Measurements from ENCODE around the gene GNAQ.
A peak's percentile ranks its signal among the peaks of the same experiment; 100 is the strongest.

Gene GNAQ

GRCh38 chr9:77982581-77983319, 48.9 kb downstream of the GNAQ start:
- no peak overlapping the region for H2BK12ac ChIP-seq (ENCODE audit: low read length in 2 of 2)
- WGBS = 90% methylated on average over 3 of the region's 7 CpGs

GRCh38 chr9:77981907-77982306, 49.7 kb downstream of the GNAQ start:
- no peak for DNase-seq
- Histone ChIP-seq H2BK120ac (ENCODE audit: low read depth, low read length) (no peak overlapping the region), H3K4ac (ENCODE audit: low read depth in 1 of 2, low read length in 2 of 2) (no peak overlapping the region), H3K14ac (ENCODE audit: low read length in 2 of 2) (no peak overlapping the region), H3K23ac (ENCODE audit: low read length in 2 of 2) (no peak overlapping the region), H3K4me3 (ENCODE audit: insufficient read depth in 1 of 2, low read depth in 1 of 2, low read length in 2 of 2) (no peak overlapping the region), H2AK5ac (ENCODE audit: low read length, severe bottlenecking) (no peak overlapping the region), H4K8ac (ENCODE audit: low read length) (no peak overlapping the region), H3K18ac (ENCODE audit: low read depth in 1 of 2, low read length in 2 of 2) (no peak overlapping the region), H3K27me3 (ENCODE audit: control insufficient read depth in 1 of 2, insufficient read depth in 1 of 2, low read length in 2 of 2) (no peaks in the 10 kb centered on the region), H2AFZ (ENCODE audit: low read depth, low read length) (no peak overlapping the region), H3K27ac (ENCODE audit: low read length, poor library complexity, severe bottlenecking) (no peak overlapping the region), H3K9me3 (ENCODE audit: control insufficient read depth, low read length) (no peaks in the 10 kb centered on the region), H3K4me1 (ENCODE audit: control insufficient read depth, insufficient read depth, low read depth, low read length) (peaks cover 5% of the 10 kb centered on the region), H4K91ac (ENCODE audit: low read length) (no peak overlapping the region), H3K36me3 (ENCODE audit: control insufficient read depth in 1 of 2, insufficient read depth in 2 of 2, low read depth in 1 of 2, low read length in 2 of 2) (no peaks in the 10 kb centered on the region), H3K9ac (ENCODE audit: low read length) (no peak overlapping the region), H3K79me1 (replicated peaks; ENCODE audit: low read length, poor library complexity, severe bottlenecking) (peaks cover 13% of the 10 kb centered on the region), H2BK5ac (ENCODE audit: low read depth, low read length, poor library complexity, severe bottlenecking) (no peak overlapping the region), H2BK12ac (ENCODE audit: low read length in 2 of 2) (no peak overlapping the region), H2BK15ac (ENCODE audit: low read depth, poor library complexity, severe bottlenecking) (no peak overlapping the region), H3K4me2 (ENCODE audit: low read length, poor library complexity, severe bottlenecking) (no peak overlapping the region)
- WGBS = no CpG with 5 or more reads among the region's 1 CpG

More at GRCh38 chr9:77982581-77983319, 48.9 kb downstream of the GNAQ start:
- no peak for DNase-seq
- no peak overlapping the region for H3K4me3 ChIP-seq (ENCODE audit: insufficient read depth in 1 of 2, low read depth in 1 of 2, low read length in 2 of 2)
- H2BK5ac ChIP-seq (ENCODE audit: low read depth, low read length, poor library complexity, severe bottlenecking) = no peak overlapping the region
- H3K4me1 ChIP-seq (ENCODE audit: control insufficient read depth, insufficient read depth, low read depth, low read length) = peaks cover 2% of the 10 kb centered on the region
- no peak overlapping the region for H2BK120ac ChIP-seq (ENCODE audit: low read depth, low read length)
- H2BK15ac ChIP-seq (ENCODE audit: low read depth, poor library complexity, severe bottlenecking) = no peak overlapping the region
- H3K4ac ChIP-seq (ENCODE audit: low read depth in 1 of 2, low read length in 2 of 2) = no peak overlapping the region
- no peak overlapping the region for H3K18ac ChIP-seq (ENCODE audit: low read depth in 1 of 2, low read length in 2 of 2)
- no peak overlapping the region for H2AFZ ChIP-seq (ENCODE audit: low read depth, low read length)
- H4K8ac ChIP-seq (ENCODE audit: low read length) = no peak overlapping the region
- no peak overlapping the region for H3K27ac ChIP-seq (ENCODE audit: low read length, poor library complexity, severe bottlenecking)
- H3K9ac ChIP-seq (ENCODE audit: low read length) = no peak overlapping the region
- peaks cover 18% of the 10 kb centered on the region for H3K79me1 ChIP-seq (replicated peaks; ENCODE audit: low read length, poor library complexity, severe bottlenecking)
- no peak overlapping the region for H3K23ac ChIP-seq (ENCODE audit: low read length in 2 of 2)
- no peaks in the 10 kb centered on the region for H3K36me3 ChIP-seq (ENCODE audit: control insufficient read depth in 1 of 2, insufficient read depth in 2 of 2, low read depth in 1 of 2, low read length in 2 of 2)
- H3K9me3 ChIP-seq (ENCODE audit: control insufficient read depth, low read length) = no peaks in the 10 kb centered on the region
- no peak overlapping the region for H2AK5ac ChIP-seq (ENCODE audit: low read length, severe bottlenecking)
- no peaks in the 10 kb centered on the region for H3K27me3 ChIP-seq (ENCODE audit: control insufficient read depth in 1 of 2, insufficient read depth in 1 of 2, low read length in 2 of 2)
- H4K91ac ChIP-seq (ENCODE audit: low read length) = no peak overlapping the region
- no peak overlapping the region for H3K14ac ChIP-seq (ENCODE audit: low read length in 2 of 2)
- no peak overlapping the region for H3K4me2 ChIP-seq (ENCODE audit: low read length, poor library complexity, severe bottlenecking)

GRCh38 chr9:77981332-77981731, 50.3 kb downstream of the GNAQ start:
- Histone ChIP-seq H2BK120ac (ENCODE audit: low read depth, low read length) (no peak overlapping the region), H3K79me1 (replicated peaks; ENCODE audit: low read length, poor library complexity, severe bottlenecking) (peaks cover 14% of the 10 kb centered on the region), H4K91ac (ENCODE audit: low read length) (no peak overlapping the region), H2AK5ac (ENCODE audit: low read length, severe bottlenecking) (no peak overlapping the region), H3K23ac (ENCODE audit: low read length in 2 of 2) (no peak overlapping the region), H3K9ac (ENCODE audit: low read length) (peak overlapping the region; percentile 41), H2BK5ac (ENCODE audit: low read depth, low read length, poor library complexity, severe bottlenecking) (no peak overlapping the region), H2AFZ (ENCODE audit: low read depth, low read length) (no peak overlapping the region), H3K4me1 (ENCODE audit: control insufficient read depth, insufficient read depth, low read depth, low read length) (peaks cover 5% of the 10 kb centered on the region), H3K9me3 (ENCODE audit: control insufficient read depth, low read length) (no peaks in the 10 kb centered on the region), H3K36me3 (ENCODE audit: control insufficient read depth in 1 of 2, insufficient read depth in 2 of 2, low read depth in 1 of 2, low read length in 2 of 2) (no peaks in the 10 kb centered on the region), H3K4ac (ENCODE audit: low read depth in 1 of 2, low read length in 2 of 2) (no peak overlapping the region), H3K14ac (ENCODE audit: low read length in 2 of 2) (no peak overlapping the region), H2BK15ac (ENCODE audit: low read depth, poor library complexity, severe bottlenecking) (no peak overlapping the region), H3K27me3 (ENCODE audit: control insufficient read depth in 1 of 2, insufficient read depth in 1 of 2, low read length in 2 of 2) (no peaks in the 10 kb centered on the region), H2BK12ac (ENCODE audit: low read length in 2 of 2) (no peak overlapping the region), H3K18ac (ENCODE audit: low read depth in 1 of 2, low read length in 2 of 2) (no peak overlapping the region), H3K27ac (ENCODE audit: low read length, poor library complexity, severe bottlenecking) (no peak overlapping the region), H4K8ac (ENCODE audit: low read length) (no peak overlapping the region), H3K4me2 (ENCODE audit: low read length, poor library complexity, severe bottlenecking) (no peak overlapping the region), H3K4me3 (ENCODE audit: insufficient read depth in 1 of 2, low read depth in 1 of 2, low read length in 2 of 2) (no peak overlapping the region)
- DNase-seq = no peak
- WGBS = 38% methylated on average over 2 of the region's 2 CpGs

GRCh38 chr9:77980622-77981021, 51.0 kb downstream of the GNAQ start:
- Histone ChIP-seq H3K27me3 (ENCODE audit: control insufficient read depth in 1 of 2, insufficient read depth in 1 of 2, low read length in 2 of 2) (no peaks in the 10 kb centered on the region), H3K79me1 (replicated peaks; ENCODE audit: low read length, poor library complexity, severe bottlenecking) (peaks cover 12% of the 10 kb centered on the region)

More at GRCh38 chr9:77980622-77981021, 51.0 kb downstream of the GNAQ start:
- no peaks in the 10 kb centered on the region for H3K36me3 ChIP-seq (ENCODE audit: control insufficient read depth in 1 of 2, insufficient read depth in 2 of 2, low read depth in 1 of 2, low read length in 2 of 2)
- no peak overlapping the region for H3K23ac ChIP-seq (ENCODE audit: low read length in 2 of 2)
- no peak overlapping the region for H2BK15ac ChIP-seq (ENCODE audit: low read depth, poor library complexity, severe bottlenecking)
- no peak overlapping the region for H3K14ac ChIP-seq (ENCODE audit: low read length in 2 of 2)
- H2BK12ac ChIP-seq (ENCODE audit: low read length in 2 of 2) = no peak overlapping the region
- H3K4ac ChIP-seq (ENCODE audit: low read depth in 1 of 2, low read length in 2 of 2) = no peak overlapping the region
- DNase-seq = no peak
- peak overlapping the region; percentile 41 for H3K9ac ChIP-seq (ENCODE audit: low read length)
- H4K91ac ChIP-seq (ENCODE audit: low read length) = no peak overlapping the region
- H2BK120ac ChIP-seq (ENCODE audit: low read depth, low read length) = no peak overlapping the region
- H3K27ac ChIP-seq (ENCODE audit: low read length, poor library complexity, severe bottlenecking) = no peak overlapping the region
- no peak overlapping the region for H3K4me3 ChIP-seq (ENCODE audit: insufficient read depth in 1 of 2, low read depth in 1 of 2, low read length in 2 of 2)
- H2AK5ac ChIP-seq (ENCODE audit: low read length, severe bottlenecking) = no peak overlapping the region
- no peak overlapping the region for H4K8ac ChIP-seq (ENCODE audit: low read length)
- no peak overlapping the region for H3K18ac ChIP-seq (ENCODE audit: low read depth in 1 of 2, low read length in 2 of 2)
- H3K4me2 ChIP-seq (ENCODE audit: low read length, poor library complexity, severe bottlenecking) = no peak overlapping the region
- peaks cover 5% of the 10 kb centered on the region for H3K4me1 ChIP-seq (ENCODE audit: control insufficient read depth, insufficient read depth, low read depth, low read length)
- H3K9me3 ChIP-seq (ENCODE audit: control insufficient read depth, low read length) = no peaks in the 10 kb centered on the region
- no peak overlapping the region for H2AFZ ChIP-seq (ENCODE audit: low read depth, low read length)
- no peak overlapping the region for H2BK5ac ChIP-seq (ENCODE audit: low read depth, low read length, poor library complexity, severe bottlenecking)
